ENCODE results near the gene MAP2K1.

- TF ChIP-seq CTCF (IDR thresholded peaks at IDR 0.05) (no peak), POLR2AphosphoS5 (IDR thresholded peaks at IDR 0.05; ENCODE audit: insufficient read depth in 1 of 2, low read depth in 1 of 2) (no peak), POLR2A (IDR thresholded peaks at IDR 0.05) (no peak)
Measured at GRCh38 chr15:66472176-66472999, 85.7 kb downstream of the MAP2K1 start.
